SH-SY5Y (cell line): ENCODE results near the gene NCF2.

Experiments used
- GATA2 ChIP-seq: IDR thresholded peaks from 2 replicates; pipeline ENCODE4 v1.6.1; 2011; ENCODE audit warnings: mild to moderate bottlenecking, low read depth, low read length
- GATA3 ChIP-seq: IDR thresholded peaks from 2 replicates; pipeline ENCODE4 v1.6.1; 2011; ENCODE audit warnings: low read depth, mild to moderate bottlenecking, low read length, moderate library complexity

GRCh38 chr1:183619781-183620180, 29.5 kb upstream of the NCF2 start:
- TF ChIP-seq GATA2 (no peak), GATA3 (no peak)
